HG02884 (cell line): Measurements from ENCODE around the gene STOX2.

Experiments
- ATAC-seq: cut with Tn5 transposase; IDR thresholded peaks from one replicate; pipeline ENCODE4 v1.9.1; 2021; ENCODE audit warnings: mild to moderate bottlenecking, moderate library complexity; ENCODE audit not compliant: unreplicated experiment

The STOX2 gene

DNA sequence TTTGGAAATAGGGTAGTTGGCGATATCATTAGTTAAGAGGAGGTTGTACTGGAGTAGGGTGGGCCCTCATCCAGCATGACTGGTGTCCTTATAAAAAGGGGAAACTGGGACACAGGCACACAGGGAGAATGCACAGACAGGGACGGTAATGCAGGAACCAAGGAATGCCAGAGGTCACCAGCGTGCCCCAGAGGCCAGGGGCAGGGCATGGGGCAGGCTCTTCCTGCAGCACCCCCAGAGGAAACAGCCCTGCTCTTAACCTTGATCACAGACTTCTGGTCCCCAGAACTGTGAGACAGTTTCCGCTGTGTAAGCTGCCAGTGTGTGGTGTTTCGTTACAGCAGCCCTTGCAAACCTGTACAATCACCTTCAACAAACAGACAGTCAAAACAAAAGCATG is 15.9 kb upstream of the STOX2 start:
- no peak for ATAC-seq

DNA sequence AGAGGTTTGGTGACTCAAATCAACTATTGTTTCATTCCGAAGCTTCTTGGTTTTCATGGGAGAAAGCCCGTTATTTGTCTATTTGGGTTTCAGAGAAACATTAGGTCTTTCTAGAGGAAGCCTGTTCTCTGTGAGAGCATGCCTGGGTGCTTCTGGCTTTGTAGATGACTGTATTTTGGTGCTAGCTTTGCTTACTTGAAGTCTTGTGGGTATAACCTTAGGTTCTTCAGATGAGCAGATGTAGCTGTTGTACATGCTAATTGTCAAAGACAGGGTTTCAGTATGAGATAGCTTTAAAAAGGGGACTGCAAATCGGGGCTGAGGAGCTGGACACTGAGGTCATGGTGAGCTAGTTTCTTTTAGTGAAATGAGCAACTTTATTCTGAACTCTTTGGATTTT is 7.9 kb upstream of the STOX2 start:
- no peak for ATAC-seq

DNA sequence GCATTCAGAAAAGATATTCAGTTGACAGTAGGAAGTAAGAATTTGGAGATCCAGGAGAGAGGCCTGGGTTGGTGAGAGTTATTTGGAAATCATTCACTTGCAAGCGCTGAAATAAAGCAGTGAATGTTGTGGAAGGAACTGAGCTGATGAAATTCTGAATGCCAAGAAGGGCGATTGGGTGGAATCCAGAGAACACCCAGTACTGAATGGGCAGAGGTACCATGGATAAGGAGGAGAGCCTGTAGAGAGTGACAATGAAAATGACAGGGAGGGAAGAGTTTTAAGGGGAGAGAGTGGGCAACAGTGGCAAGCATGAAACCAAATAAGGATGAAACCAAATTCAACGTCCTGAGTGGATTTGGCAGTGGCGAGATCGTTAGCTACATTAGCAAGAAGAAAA is 6.7 kb upstream of the STOX2 start:
- ATAC-seq: no peak

DNA sequence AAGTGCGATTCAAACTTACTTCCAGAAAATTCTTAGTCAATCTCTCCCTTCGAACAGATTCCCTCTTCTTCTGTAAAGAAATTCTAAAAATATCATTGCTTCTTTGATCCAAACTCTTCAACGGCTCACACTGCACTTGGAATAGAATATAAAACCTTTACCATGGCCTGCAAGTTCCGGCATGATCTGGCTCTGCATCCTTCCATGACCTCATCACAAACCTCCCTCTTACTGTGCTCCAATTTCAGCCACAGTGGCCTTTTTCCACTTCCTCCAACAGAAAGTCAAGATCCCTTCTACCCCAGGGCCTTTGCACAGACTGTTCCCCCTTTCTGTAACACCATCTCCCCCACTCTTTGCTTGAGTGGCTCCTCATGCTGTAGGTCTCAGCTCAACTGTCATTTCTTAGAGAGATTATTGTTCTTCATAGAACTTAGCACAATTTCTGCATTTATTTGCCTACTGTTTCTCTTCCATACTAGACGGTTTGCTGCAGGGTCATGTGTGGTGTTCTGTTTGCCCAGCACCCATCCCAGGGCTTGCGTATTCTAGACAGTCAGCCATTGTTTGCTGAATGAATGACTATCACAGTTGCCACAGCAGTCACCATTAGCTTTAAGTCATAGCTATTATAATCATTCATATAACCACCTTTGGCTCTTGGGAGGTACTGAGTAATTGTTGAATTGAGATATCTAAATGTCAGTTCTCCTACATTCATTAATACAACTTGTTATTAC is 1.9 kb upstream of the STOX2 start:
- no peak for ATAC-seq

DNA sequence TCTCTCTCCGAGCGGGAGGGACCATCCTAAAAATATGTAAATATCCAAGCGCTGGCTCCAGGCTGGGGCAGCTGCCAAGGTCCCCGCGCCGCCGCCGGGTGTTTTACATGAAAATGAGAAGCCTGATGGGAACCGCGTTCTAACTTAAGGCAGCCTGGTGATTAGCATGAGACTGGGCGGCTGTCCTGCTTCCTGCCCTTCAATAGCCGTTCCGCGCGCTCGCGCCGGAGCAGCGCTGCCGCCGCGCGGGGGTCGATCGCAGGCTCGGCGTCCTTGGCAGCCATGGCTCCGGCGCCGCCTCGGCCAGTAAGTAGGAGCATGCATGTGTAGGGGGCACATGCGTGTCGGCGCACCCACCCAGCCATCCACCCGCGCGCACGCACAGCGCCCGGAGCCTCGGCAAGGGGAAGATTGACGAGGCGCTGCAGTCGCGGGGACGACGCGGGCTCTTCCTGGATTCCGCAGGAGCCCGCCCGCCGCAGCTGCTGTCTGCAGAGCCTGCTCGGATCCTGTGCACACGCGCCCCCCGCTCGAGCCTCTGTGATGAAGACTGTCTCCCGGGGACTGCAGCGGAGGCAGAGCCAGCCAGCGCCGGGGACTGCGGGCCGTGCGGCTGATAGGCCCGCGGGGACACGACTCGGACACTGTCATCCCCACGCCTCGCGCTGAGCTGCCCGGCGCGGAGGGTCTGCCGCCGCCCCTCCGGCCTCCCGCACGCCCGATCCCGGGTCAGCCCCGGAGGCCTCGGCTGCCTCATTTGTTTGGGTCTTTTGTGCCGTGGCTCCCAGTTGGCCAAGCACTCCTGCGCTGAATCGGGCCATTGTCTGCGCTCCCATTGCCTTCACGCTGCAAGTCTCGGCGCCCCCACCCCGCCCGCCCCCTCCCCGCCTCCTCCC is 734 bp downstream of the STOX2 start:
- no peak for ATAC-seq

DNA sequence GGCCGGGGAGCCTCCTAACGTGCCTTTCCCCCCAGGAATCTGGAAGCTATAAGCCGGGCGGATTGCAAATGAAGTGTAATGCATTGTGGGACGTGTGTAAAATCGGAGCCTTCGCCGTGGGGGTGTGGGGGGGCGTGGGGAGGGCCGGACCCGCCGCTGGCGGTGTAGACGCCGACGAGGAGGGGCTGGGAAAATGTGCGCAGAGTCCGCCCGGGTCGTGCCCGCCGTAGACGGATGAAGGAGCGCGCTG is 1.3 kb downstream of the STOX2 start:
- ATAC-seq: no peak

DNA sequence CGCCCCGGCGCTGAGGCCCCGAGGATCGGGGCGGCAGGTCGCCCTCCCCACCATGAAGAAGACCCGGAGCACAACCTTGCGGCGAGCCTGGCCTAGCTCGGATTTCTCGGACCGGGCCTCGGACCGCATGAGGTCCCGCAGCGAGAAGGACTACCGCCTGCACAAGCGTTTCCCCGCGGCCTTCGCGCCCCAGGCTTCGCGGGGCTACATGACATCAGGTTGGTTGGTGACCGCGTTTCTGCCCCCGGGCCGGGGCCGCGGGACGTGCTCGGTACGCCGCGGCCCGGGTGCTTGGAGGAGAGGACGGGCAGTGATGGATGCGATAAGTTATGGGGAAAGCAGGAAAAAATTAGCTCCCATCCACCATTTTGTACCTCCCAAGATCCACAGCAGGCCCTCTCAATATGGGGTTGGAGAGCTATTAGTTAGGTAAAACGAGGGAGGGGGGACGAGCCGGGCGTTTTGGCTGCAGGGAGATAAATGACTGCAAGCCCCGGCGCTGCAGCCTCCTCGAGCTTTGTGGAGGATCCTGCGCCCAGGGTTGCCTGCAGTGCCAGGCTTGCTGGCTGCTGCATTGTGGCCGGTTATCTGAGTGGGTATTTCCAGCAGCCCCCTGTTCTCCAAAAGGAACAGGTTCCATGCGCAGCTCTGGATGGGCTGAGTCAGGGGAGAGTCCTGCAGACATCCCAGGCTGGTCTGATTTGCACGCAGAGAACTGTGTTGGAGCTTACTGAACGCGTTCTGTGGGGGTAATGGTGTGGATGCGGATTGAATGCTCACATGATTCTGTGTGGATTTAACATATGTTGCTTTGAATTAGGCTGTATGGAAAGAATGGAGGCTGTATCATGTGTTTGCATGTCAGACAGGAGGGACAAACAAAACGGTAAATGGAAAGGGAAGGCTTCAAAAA is 1.9 kb downstream of the STOX2 start:
- no peak for ATAC-seq

DNA sequence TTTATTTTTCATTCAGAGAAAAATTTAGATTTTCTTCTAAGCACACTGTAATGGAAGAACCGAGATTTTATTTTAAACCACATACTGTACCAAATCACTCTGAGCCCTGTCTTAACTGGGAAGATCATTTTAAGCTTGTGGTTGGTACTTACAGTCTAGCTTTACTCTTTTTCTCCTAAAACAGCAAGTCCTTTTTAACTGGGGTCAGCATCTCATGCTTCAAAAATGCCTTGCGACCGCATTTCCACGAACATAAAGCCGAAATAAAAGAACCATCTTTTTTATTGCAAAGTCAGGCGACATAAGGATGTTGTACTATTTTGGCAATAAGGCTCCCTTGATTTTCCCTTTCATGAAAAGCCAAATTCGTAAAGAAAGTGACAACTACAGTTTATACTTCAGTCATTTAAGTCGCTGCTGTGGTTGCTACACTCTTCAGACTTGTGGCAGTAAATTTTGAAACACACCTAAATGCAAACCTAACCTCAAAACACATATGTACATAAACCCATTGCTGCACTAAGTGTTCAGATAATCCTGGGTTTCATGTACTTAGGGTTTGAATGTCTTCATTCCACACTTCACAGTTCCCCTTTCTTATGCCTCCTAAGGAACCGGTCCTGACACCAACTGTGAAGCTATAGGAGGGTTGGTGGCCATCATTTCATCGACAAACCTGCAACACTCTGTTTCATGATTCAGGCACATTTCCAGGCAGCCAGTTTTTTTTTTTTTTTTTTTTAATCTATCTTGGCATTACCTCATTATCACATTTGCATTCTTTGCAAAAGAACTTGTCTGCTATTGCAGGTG is 3.0 kb downstream of the STOX2 start:
- ATAC-seq: no peak

DNA sequence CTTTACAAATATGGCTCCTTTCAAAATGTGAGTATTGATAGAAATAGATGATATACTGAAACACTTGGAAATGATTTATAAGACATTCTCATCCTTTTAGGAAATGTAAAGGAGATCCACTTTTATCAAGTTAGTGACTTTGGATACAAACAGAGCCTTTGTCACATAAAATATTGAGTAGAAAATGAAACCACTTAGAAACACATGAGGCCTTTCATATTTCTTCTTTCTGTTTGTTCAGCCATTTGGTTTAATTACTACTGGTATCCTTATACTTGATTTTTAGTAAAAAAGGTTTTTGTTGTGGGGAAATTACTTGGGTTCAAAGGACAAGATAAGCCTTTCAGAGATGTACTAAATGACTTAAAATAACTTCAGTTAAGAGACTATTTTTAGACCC is 4.1 kb downstream of the STOX2 start:
- no peak for ATAC-seq

DNA sequence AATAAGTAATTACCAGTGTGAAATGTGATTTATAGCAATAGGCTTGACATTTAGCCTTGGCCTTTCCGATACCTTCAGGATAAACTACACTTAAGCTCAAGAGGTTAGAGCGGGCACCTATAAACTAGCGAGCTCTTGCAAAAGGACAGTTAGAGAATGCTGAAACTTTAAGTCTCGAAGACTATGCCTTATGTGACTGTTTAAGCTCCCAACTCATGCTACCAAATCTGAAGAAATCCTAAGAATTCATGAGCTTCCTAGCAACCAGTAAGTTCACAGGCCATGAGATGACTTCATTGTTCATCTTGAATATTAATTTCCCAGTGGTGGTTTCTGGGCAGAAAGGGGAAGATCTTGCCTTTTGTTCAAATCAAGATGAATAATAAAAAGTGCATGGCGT is 4.7 kb downstream of the STOX2 start:
- no peak for ATAC-seq

DNA sequence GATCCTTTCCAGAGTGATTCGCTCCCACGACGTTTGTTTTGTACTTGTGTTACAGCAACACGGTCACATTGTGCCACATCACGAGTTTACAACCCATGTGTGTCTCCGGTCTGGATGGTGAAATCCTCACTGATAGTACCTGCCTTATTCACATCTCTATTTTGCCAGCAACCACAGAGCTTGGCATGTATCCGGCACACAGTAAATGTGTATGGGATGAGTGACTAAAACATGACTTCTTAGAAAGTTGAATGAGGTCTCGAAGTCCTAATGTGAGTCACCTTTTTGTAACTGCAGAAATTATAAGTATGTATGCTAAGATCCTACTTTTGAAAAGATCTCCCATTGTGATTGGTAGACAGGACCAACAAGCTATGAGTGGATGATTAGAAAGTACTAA is 7.5 kb downstream of the STOX2 start:
- no peak for ATAC-seq

DNA sequence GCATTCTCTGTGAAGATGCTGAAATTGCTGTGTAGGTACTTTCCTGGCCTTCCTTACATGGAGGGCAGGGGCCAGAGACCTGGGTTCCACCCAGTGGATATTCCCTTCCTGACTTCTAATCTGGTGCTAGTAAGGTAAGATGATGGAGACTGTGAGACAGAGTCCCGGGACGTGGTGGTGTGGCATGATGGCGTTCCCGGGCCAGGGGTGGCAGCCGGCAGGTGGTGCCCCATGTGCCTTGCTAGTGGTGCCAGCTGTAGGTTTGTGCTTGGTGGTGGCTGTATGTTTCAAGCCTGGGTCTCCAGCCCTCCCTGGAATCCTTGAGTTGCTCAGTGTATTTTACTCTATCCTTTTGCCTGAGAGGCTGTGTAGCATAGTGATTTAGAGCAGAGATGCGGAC is 10.9 kb downstream of the STOX2 start:
- no peak for ATAC-seq

DNA sequence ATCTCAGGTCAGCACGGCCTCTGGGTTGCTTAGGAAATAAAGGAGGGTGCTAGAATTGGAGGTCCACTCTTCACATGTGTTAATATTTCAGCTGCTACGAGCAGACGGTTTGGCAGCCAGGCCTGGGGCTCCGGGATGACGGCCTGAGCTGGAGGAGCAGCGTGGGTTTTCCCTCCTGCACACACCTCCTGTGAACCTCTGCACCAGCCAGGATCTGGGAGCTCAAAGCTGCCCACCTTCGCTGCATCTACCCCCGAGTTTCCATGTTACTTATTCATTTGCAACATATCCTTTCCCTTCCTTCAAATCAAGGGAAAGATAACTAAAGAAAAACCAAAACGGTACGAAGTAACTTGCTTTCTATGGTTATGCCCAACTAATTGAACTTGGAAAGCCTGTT is 13.6 kb downstream of the STOX2 start:
- no peak for ATAC-seq

DNA sequence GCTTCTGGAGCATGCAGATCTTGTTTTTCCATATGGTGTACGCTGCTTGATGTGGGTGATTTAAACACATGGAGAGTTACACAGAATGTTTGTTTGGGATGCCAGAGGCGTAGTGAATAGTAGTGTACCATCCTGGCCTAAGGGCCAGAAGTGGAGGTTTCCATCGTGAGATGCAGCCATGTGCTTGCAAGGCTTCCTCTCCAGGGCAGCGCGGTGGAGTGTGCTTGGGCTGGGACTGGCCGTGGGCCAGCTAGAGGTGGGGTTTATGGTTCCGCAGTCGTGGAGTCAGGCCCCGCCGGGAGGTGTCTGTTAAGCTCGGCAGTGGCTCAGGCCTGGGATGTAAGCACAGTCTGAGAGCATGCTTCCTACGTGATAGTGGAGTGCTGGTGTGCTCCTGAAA is 14.0 kb downstream of the STOX2 start:
- no peak for ATAC-seq

DNA sequence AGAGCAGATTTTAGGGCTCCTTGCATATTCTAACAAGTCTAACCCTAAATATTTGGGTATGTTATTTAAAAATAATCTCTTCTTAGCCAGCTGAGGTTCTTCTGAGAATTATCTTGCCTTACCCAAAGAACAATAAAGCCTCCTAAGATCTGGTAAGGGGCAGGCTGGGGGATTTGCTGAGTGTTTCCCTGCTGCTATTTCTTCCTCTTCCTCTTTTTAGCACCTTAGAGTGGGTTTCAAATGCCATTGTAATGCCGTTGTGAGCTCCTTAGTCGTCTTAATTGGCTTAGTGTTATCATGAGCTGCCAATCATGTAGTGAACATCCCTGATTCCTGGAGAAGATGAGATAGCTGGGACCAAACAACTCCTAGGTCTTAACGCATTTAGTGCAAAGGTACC is 15.4 kb downstream of the STOX2 start:
- no peak for ATAC-seq

DNA sequence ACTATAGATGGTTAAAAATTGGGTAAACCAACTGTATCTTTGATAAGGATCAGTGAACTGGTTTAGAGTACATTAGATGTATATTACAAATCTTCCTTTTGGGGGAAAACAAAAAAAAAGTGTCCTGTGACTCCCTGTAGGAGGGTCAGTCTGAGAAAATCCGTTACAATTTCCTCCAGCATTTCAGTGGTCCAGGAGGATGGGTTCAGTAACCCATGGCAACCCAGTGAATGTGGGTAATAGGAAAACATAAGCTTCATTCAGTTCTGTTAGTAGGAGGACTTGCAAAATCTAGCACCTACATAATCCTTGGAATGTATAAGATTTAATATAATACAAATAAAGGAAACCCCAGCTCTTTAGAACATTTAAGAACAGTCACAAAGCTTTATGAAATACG is 16.2 kb downstream of the STOX2 start:
- ATAC-seq: no peak

DNA sequence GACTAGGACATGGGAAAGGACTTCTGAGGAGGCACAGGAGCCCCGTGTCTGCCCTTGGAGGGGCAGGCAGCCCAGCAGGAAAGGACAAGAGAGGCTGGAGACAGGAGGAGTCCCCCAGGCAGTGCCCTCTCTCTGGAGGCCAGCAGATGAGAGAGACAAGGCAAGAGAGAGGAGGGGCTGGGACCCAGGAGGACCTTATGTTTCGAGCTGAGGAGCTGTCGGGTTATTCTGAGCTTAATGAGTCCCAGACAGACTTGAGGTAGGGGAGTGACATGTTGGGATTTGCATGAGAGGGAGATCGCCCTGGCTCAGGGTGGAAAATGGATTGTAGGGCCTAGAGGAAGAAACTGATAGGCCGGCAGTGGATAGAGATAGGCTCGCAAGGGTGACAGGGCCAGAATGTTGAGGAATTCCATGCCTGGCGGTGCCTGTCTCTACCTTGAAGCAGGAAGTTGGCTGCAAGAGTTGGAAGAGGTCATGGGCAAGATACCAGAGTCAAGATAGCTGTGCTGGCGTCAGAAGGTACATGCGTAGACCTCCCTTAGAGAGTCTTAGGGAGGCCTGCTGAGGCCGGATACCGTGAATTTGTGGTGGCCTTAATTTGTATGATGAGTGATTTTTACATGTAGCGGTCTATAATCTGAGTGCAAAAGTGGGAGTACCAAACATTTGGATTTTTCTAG is 19.4 kb downstream of the STOX2 start:
- no peak for ATAC-seq

DNA sequence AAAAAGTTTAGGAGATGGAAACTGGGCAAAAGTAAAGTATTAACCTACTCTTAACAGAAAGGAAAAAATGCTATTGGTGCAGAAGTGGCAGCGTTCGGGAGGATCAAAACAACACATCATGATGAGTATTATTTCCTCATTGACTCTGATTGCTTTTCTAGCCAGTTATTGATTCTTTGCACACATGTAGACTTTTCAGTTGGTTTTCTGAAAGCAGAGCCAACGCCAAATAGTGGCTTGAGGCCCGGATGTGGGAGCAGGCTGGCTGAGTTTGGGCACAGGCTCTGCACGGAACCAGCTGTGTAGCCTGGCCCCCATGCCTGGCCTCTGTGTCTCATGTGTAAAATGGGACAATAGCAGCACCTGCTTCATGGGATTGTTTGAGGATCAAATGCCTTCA is 21.8 kb downstream of the STOX2 start:
- no peak for ATAC-seq

DNA sequence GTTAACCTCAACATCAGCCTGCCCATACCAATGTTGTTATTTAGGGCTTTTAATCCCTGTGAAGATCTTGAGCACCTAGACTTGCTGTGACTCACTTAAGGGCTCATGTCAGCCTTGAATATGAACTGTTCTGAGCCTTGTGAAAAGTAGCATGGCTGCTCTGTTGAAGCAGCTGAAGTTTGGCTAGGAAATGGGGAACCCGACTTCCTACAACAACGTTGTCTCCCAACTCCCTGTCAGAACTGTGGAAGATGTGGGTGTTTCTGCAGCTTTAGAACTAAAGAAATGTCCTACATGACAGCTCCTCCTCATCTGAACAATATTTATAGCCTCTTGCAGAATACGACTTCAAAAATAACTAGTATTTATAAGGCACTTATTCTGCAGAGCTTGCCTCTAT is 27.5 kb downstream of the STOX2 start:
- no peak for ATAC-seq

DNA sequence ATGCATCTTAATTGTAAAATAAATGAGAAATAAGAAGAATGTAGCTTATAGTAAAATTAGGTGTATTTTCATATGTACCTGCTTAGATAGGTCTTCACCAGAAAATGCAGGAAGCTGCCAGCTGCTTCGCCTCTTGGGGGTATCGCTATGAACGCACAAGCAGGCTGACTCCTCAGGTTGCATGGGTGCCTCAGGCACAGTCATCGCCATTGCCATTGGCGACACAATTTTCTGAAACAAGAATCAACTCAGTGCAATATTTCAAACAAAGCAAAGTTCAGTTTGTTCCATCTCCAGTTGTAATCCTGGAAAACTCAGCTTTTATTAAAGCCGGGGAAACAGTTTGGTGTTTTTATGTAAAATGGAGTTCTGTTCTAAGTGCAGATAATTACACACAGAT is 29.7 kb downstream of the STOX2 start:
- ATAC-seq: no peak
